Heart right ventricle (tissue), 16 donors: Measurements from ENCODE around the gene KMT2B. TPM values are rescaled to one million over a fixed set of nuclear protein-coding genes. Genes with fewer than 3 reads are reported as not detected.

Source experiments
- ATAC-seq, 8 donors: fragments of 200-7000 bp; cut with Tn5 transposase; one replicate each; pipeline ENCODE4 v1.9.1; 2020; ENCODE audit warnings: mild to moderate bottlenecking in 8 of 8, moderate library complexity in 8 of 8, moderate number of reproducible peaks in 1 of 8
- DNase-seq, 2 donors: peaks; one replicate each; pipeline ENCODE4 v3.0.0-alpha.2; 2020
- H3K27ac ChIP-seq, 10 donors: fragments of 200-600 bp; sonication (generic) in 2 of 10; one replicate each; pipeline versions ENCODE4 v1.5.0 to v1.8.0; 2020 to 2022; ENCODE audit warnings: mild to moderate bottlenecking in 3 of 10
- H3K27me3 ChIP-seq, 7 donors: fragments of 200-600 bp; one replicate each; pipeline ENCODE4 v1.8.0; 2021 to 2022; ENCODE audit warnings: mild to moderate bottlenecking in 2 of 7
- H3K36me3 ChIP-seq, 9 donors: fragments of 200-600 bp; sonication (generic) in 1 of 9; one replicate each; pipeline versions ENCODE4 v1.5.0 to v1.8.0; 2020 to 2022; ENCODE audit warnings: mild to moderate bottlenecking in 2 of 9
- H3K4me1 ChIP-seq, 9 donors: fragments of 200-600 bp; sonication (generic) in 1 of 9; one replicate each; pipeline versions ENCODE4 v1.5.0 to v1.8.0; 2020 to 2022; ENCODE audit warnings: mild to moderate bottlenecking in 4 of 9
- H3K4me3 ChIP-seq, 10 donors: fragments of 200-600 bp; sonication (generic) in 2 of 10; one replicate each; pipeline versions ENCODE4 v1.5.0 to v1.8.0; 2020 to 2022; ENCODE audit warnings: mild to moderate bottlenecking in 7 of 10, moderate library complexity in 2 of 10
- H3K9me3 ChIP-seq, 11 donors: fragments of 200-600 bp in 10 of 11; sonication (generic) in 2 of 11; one replicate each; pipeline versions ENCODE4 v1.5.0 to v1.8.0; 2013 to 2022; ENCODE audit warnings: mild to moderate bottlenecking in 2 of 11, control low read depth in 1 of 11, moderate library complexity in 1 of 11
- CTCF ChIP-seq, 9 donors: fragments of 200-600 bp; sonication (generic) in 2 of 9; IDR thresholded peaks; one replicate each; pipeline versions ENCODE4 v1.5.0 to v1.8.0; 2021 to 2022; ENCODE audit warnings: antibody characterized with exemption in 9 of 9, mild to moderate bottlenecking in 5 of 9, moderate library complexity in 1 of 9
- WGBS, 2 donors: extraction: QIAGEN DNeasy Blood & Tissue Kit; methylation state at CpG; one replicate each; pipeline ENCODE4 v1.1.7; 2013; ENCODE audit warnings: inconsistent platforms in 1 of 2; 5-methylcytosine and 5-hydroxymethylcytosine counted together
- intact Hi-C, 10 donors: fragments of 100-400 bp; cut with DNase I; formaldehyde crosslinking; loops; one replicate each; pipeline versions ENCODE4 v1.11.1 to v1.14.2; 2022
- polyA plus RNA-seq, 2 donors: library from polyadenylated mRNA; stranded (reverse); fragments of 200-250 nt; gene quantifications; one replicate each; pipeline ENCODE4 v1.2.3, GENCODE V29; 2013
- total RNA-seq, 10 donors: library from RNA; stranded (reverse); fragmentation: NEBNext Ultra II Directional in 3 of 10; extraction: Animal tissue kit (Norgen Biotek cat#: 25700) in 3 of 10; gene quantifications; one replicate each; pipeline versions ENCODE4 v1.2.1 to v1.2.4, GENCODE V29; 2021 to 2023
- donor health status: Arrhythmogenic right ventricular cardiomyopathy.
- donor health status: ischemic (EF 13 %, LVEDD 7.1; RV severe dilation, severe dysfunction).
- donor health status: healthy with polysubstance abuse.
- donor health status: DM: no; HTN: yes; CAD: no.
- donor health status: DM: no; HTN: no; CAD: no.
- donor health status: ischemic (EF 25% LVEDD 6.9; RV normal size, moderate dysfunction).
- donor health status: ischemic (EF 25% LVEDD 5.7; RV mildly dilated, moderate dysfunction).
- donor health status: healthy.
- donor health status: DM: yes; HTN: yes; CAD: no.
- donor health status: Ischemic cardiomyopathy.
- donor health status: ischemic (EF 35%, LVEDD 5.7; RV mildly dilated, moderate dysfunction).
- donor health status: nonischemic (EF 11% LVEDD 7.7; RV severe dilation, severe dysfunction).
- donor health status: DM: yes; HTN: yes; CAD: no.
- donor health status: PGD.
- donor health status: ischemic (EF 29% LVEDD 5.4; RV normal size, mild dysfunction).
- donor health status: nonischemic (EF 23%, LVEDD 6.1; RV moderate dilation, normal function).

The KMT2B gene
- total and polyA plus RNA-seq, 12 donors, result 10.8 to 28.7 (median 14.8) TPM

- 33 to 53% methylated on average over 16 of the region's 16 CpGs for WGBS, 2 donors
- H3K27me3 ChIP-seq, result no peaks in the 10 kb centered on the region
- DNase-seq, result no peak
- H3K9me3 ChIP-seq, result no peaks in the 10 kb centered on the region
- no peak for TF ChIP-seq CTCF (IDR thresholded peaks at IDR 0.05)
- H3K4me1 ChIP-seq, result peaks cover 0 to 18% (median 7%) of the 10 kb centered on the region in 9 donors
- ATAC-seq, result no peak
- peak overlapping the region; percentile 61 to 98 (median 85) for H3K4me3 ChIP-seq
- intact Hi-C loops, result loop anchor here in 2 of 10 donors (10.0 kb wide), 1 partner anchor 160 kb away; the partner anchor contains the start of gene LRFN3 (in 2 of the 2)
- no peak overlapping the region for H3K27ac ChIP-seq
- H3K36me3 ChIP-seq, result peaks cover 0 to 20% (median 0%) of the 10 kb centered on the region in 9 donors
These were observed 56.7 kb downstream of the KMT2B start for GRCh38 chr19:35774274-35775045.

- H3K4me1 ChIP-seq, result peaks cover 0 to 18% (median 7%) of the 10 kb centered on the region in 9 donors
- WGBS, 2 donors, result 10 to 34% methylated on average over 9 of the region's 9 CpGs
- DNase-seq, result no peak
- no peaks in the 10 kb centered on the region for H3K27me3 ChIP-seq
- H3K4me3 ChIP-seq, result peak overlapping the region; percentile 61 to 98 (median 85)
- H3K9me3 ChIP-seq, result no peaks in the 10 kb centered on the region
- TF ChIP-seq CTCF (IDR thresholded peaks at IDR 0.05), result no peak
- intact Hi-C loops, result loop anchor here in 2 of 10 donors (10.0 kb wide), 1 partner anchor 160 kb away; the partner anchor contains the start of gene LRFN3 (in 2 of the 2)
- peak in 5 of 8 donors; percentile 9 to 44 (median 24) for ATAC-seq
- peaks cover 0 to 25% (median 0%) of the 10 kb centered on the region in 9 donors for H3K36me3 ChIP-seq
- no peak overlapping the region for H3K27ac ChIP-seq
These were observed 57.2 kb downstream of the KMT2B start for GRCh38 chr19:35775046-35775297.

- TF ChIP-seq CTCF (IDR thresholded peaks at IDR 0.05), result no peak
- peaks cover 0 to 30% (median 0%) of the 10 kb centered on the region in 9 donors for H3K36me3 ChIP-seq
- H3K4me1 ChIP-seq, result peaks cover 0 to 18% (median 7%) of the 10 kb centered on the region in 9 donors
- H3K27me3 ChIP-seq, result no peaks in the 10 kb centered on the region
- intact Hi-C loops, result loop anchor here in 2 of 10 donors (10.0 kb wide), 1 partner anchor 159 kb away; the partner anchor contains the start of gene LRFN3 (in 2 of the 2)
- peak within 1 kb of the TSS; percentile 61 to 98 (median 85) for H3K4me3 ChIP-seq
- 0 to 1% methylated on average over 74 to 82 of the region's 82 CpGs for WGBS, 2 donors
- H3K27ac ChIP-seq, result peak within 1 kb of the TSS in 7 of 10 donors; percentile 17 to 75 (median 58)
- H3K9me3 ChIP-seq, result no peaks in the 10 kb centered on the region
- DNase-seq, result peak; percentile 99
- ATAC-seq, result peak; percentile 97 to 100 (median 99)
These were observed 57.7 kb downstream of the KMT2B start, which contains the start of gene ARHGAP33 for GRCh38 chr19:35775298-35776101. TSS of gene ARHGAP33 (plus strand) at chr19:35775564. CDS start at chr19:35775659, 95 bp downstream.
